ENCODE measurements around the gene ZNF239.
"Not testable (repeated sequence)": the region's sequence is repeated elsewhere in the genome, so short reads cannot be mapped to it uniquely, and the experiment has no call there.

Gene ZNF239

GRCh38 chr10:43576062-43576461, 1.6 kb upstream of the ZNF239 start:
- DNase-seq = no peak

GRCh38 chr10:43574906-43575305, 490 bp upstream of the ZNF239 start:
- DNase-seq = no peak

- no peak for DNase-seq
These were observed 991 bp downstream of the ZNF239 start for GRCh38 chr10:43573250-43574000.

- DNase-seq = no peak
These were observed 3.4 kb downstream of the ZNF239 start for GRCh38 chr10:43570971-43571370.

GRCh38 chr10:43569681-43570080, 4.7 kb downstream of the ZNF239 start:
- no peak for DNase-seq

- DNase-seq = no peak
These were observed 17.2 kb downstream of the ZNF239 start for GRCh38 chr10:43557214-43557613.

- not testable (repeated sequence) for DNase-seq
These were observed 30.7 kb downstream of the ZNF239 start for GRCh38 chr10:43543746-43544145.

- no peak for DNase-seq
These were observed 49.8 kb downstream of the ZNF239 start for GRCh38 chr10:43524434-43525247.
